ENCODE results near the gene KRT83. TPM values are rescaled to one million over a fixed set of nuclear protein-coding genes. Genes with fewer than 3 reads are reported as not detected.

KRT83 gene
- total RNA-seq, 4 donors from 2014 or later = not detected

GRCh38 chr12:52271158-52271557, 50.0 kb downstream of the KRT83 start:
- TF ChIP-seq, protein P1, sequence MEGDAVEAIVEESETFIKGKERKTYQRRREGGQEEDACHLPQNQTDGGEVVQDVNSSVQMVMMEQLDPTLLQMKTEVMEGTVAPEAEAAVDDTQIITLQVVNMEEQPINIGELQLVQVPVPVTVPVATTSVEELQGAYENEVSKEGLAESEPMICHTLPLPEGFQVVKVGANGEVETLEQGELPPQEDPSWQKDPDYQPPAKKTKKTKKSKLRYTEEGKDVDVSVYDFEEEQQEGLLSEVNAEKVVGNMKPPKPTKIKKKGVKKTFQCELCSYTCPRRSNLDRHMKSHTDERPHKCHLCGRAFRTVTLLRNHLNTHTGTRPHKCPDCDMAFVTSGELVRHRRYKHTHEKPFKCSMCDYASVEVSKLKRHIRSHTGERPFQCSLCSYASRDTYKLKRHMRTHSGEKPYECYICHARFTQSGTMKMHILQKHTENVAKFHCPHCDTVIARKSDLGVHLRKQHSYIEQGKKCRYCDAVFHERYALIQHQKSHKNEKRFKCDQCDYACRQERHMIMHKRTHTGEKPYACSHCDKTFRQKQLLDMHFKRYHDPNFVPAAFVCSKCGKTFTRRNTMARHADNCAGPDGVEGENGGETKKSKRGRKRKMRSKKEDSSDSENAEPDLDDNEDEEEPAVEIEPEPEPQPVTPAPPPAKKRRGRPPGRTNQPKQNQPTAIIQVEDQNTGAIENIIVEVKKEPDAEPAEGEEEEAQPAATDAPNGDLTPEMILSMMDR (IDR thresholded peaks at IDR 0.05; ENCODE audit: low read depth) = no peak

DNA sequence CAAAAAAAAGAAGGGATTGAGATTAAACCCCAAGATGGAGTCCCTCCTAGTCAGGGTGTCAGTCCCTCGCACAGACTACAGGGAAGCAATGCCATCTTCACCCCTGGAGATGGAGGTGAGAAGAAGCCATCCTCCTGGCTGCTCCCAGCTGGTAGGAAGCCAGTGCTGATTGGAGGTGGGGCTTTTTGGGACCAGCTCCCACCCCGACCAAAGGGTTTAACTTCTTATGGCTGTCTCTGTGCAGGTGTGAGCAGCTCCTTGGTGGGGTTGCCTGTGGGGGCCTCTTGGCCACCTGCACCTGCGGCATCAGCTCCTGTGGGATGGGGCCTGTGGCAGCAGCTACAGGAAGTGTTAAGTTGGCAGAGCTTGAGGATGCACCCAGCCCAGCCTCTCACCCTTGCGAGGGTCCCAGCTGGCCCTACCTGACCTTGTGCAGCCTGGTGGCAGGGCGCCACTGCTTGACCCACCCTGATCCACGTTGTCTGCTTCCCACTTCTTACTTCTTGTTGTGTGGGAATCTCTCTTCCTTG, 50.6 kb downstream of the KRT83 start:
- TF ChIP-seq, protein P1 (IDR thresholded peaks at IDR 0.05; ENCODE audit: low read depth) = no peak

- TF ChIP-seq, protein P1 (IDR thresholded peaks at IDR 0.05; ENCODE audit: low read depth) = no peak
These were observed 53.0 kb downstream of the KRT83 start for GRCh38 chr12:52268212-52268611.

- TF ChIP-seq, protein P1 (IDR thresholded peaks at IDR 0.05; ENCODE audit: low read depth) = no peak
These were observed 53.5 kb downstream of the KRT83 start for GRCh38 chr12:52267699-52268098.

DNA sequence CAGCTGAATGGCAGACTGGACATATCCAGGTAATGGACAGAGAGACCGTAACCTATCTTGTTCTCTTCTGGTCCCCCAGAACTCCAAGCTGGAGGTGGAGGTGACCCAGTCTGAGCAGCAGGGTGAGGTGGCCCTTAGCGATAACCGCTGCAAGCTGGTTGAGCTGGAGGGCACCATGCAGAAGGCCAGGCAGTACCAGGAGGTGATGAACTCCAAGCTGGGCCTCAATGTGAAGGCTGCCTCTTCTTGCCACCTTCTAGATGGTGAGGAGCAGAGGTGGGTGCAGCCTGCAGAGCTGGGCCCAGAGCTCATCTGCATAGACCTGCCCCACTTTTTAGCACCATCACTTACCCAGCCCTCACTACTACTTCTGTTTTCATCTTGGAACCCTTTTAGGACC, 53.9 kb downstream of the KRT83 start:
- TF ChIP-seq, protein P1 (IDR thresholded peaks at IDR 0.05; ENCODE audit: low read depth) = no peak

- TF ChIP-seq, protein P1 (IDR thresholded peaks at IDR 0.05; ENCODE audit: low read depth) = no peak
These were observed 54.7 kb downstream of the KRT83 start for GRCh38 chr12:52266514-52266913.

- TF ChIP-seq, protein P1 (IDR thresholded peaks at IDR 0.05; ENCODE audit: low read depth) = no peak
These were observed 56.8 kb downstream of the KRT83 start for GRCh38 chr12:52264435-52264825.

Other genes starting within 250 kb of the KRT83 start
- not detected for gene SMIM41, start 241.7 kb downstream of the KRT83 start, total RNA-seq
- not detected for gene KRT80, start 129.4 kb downstream of the KRT83 start, total RNA-seq
- 1 to 10 TPM; 2.4 to 4.0 (median 3.7) TPM for gene KRT7, start 88.2 kb downstream of the KRT83 start, total RNA-seq
- gene KRT86, start 46.8 kb downstream of the KRT83 start, total RNA-seq = under 1 TPM in 1 of 4 donors, not detected in 3; 0.34 TPM
- gene KRT81, start 29.9 kb downstream of the KRT83 start, total RNA-seq = not detected
- not detected for gene KRT85, start 46.1 kb upstream of the KRT83 start, total RNA-seq
- not detected for gene KRT84, start 64.3 kb upstream of the KRT83 start, total RNA-seq
- gene KRT82, start 84.9 kb upstream of the KRT83 start, total RNA-seq = not detected
- not detected for gene KRT75, start 113.0 kb upstream of the KRT83 start, total RNA-seq
- gene KRT6B, start 130.7 kb upstream of the KRT83 start, total RNA-seq = not detected
- gene KRT6C, start 152.4 kb upstream of the KRT83 start, total RNA-seq = not detected
- under 1 TPM in 1 of 4 donors, not detected in 3; 0.98 TPM for gene KRT6A, start 171.9 kb upstream of the KRT83 start, total RNA-seq
- 1 to 10 TPM in 1 of 4 donors, under 1 TPM in 2, not detected in 1; 0.33 to 1.3 (median 0.88) TPM for gene KRT5, start 199.0 kb upstream of the KRT83 start, total RNA-seq
- gene KRT71, start 231.7 kb upstream of the KRT83 start, total RNA-seq = not detected

Data from subcutaneous adipose tissue (tissue), 4 donors.